ENCODE data around the gene EML6. TPM values are rescaled to one million over a fixed set of nuclear protein-coding genes. Genes with fewer than 3 reads are reported as not detected.

EML6 gene
- total and polyA plus RNA-seq, 2 experiments from 2014 or later = 2.7 to 6.2 TPM

- Mint-ChIP-seq H3K27me3 (ENCODE audit: insufficient read depth, low read depth, poor library complexity) (no peaks in the 10 kb centered on the region), H3K36me3 (ENCODE audit: low read depth) (no peaks in the 10 kb centered on the region), H3K27ac (0 out of 2 replicates have a peak overlapping the region, but pooled peaks have one; percentile 13), H3K4me3 (no peak overlapping the region), H3K4me1 (peaks cover 35% of the 10 kb centered on the region), H3K9me3 (no peaks in the 10 kb centered on the region)
- DNase-seq (ENCODE audit: low spot score) = peak; percentile 55
- peaks cover 49% of the 10 kb centered on the region for H4K20me1 ChIP-seq (replicated peaks; ENCODE audit: insufficient read depth)
- H2AFZ ChIP-seq = no peak overlapping the region
- no peaks in the 10 kb centered on the region for H3K27me3 ChIP-seq (ENCODE audit: insufficient read depth)
- TF ChIP-seq STAT1 (IDR thresholded peaks at IDR 0.05; ENCODE audit: unreplicated experiment) (no peak), CTCF (conservative IDR thresholded peaks at IDR 0.05; ENCODE audit: low read depth in 2 of 2) (peak; percentile 37 to 57)
- no peak overlapping the region for H3K4me2 ChIP-seq
- H3K79me2 ChIP-seq (replicated peaks; ENCODE audit: insufficient read depth) = peaks cover 100% of the 10 kb centered on the region
- H3K9me2 ChIP-seq (ENCODE audit: insufficient read depth) = no peaks in the 10 kb centered on the region
- H3F3A ChIP-seq (replicated peaks; ENCODE audit: low read depth) = no peaks in the 10 kb centered on the region
- H3K4me1 ChIP-seq (ENCODE audit: insufficient read depth) = peaks cover 35% of the 10 kb centered on the region
- H3K27ac ChIP-seq (ENCODE audit: low read depth) = no peak overlapping the region
- no peak overlapping the region for H3K4me3 ChIP-seq
- no peaks in the 10 kb centered on the region; the same call in 1 of the 2 replicates for H3K36me3 ChIP-seq (ENCODE audit: insufficient read depth)
- ATAC-seq = peak; percentile 79
These were observed 274.4 kb downstream of the EML6 start for GRCh38 chr2:54997826-54998225.

DNA sequence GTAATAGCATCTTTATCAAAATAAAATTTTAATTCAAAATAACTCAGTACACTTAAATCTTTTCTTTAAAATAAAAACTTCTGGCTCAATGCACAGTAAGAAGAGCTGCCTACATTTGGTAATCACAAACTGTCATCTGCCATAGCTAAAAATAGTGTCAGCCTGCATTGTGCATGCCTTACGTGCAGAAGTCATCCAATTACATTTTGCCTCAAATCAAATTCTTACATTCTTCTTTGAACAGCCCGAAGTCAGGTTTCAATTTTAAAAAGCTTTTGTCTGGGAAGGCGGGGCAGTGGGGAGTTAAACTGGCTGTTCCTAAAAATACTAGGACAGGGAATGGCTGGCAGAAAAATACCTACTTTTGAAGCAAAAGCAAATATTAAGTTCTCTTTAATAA is 275.7 kb downstream of the EML6 start:
- H3K36me3 Mint-ChIP-seq (ENCODE audit: low read depth) = no peaks in the 10 kb centered on the region
- H3K27me3 Mint-ChIP-seq (ENCODE audit: insufficient read depth, low read depth, poor library complexity) = no peaks in the 10 kb centered on the region
- peaks cover 39% of the 10 kb centered on the region for H4K20me1 ChIP-seq (replicated peaks; ENCODE audit: insufficient read depth)
- ATAC-seq = no peak
- H2AFZ ChIP-seq = no peak overlapping the region
- no peak overlapping the region for H3K27ac ChIP-seq (ENCODE audit: low read depth)
- no peaks in the 10 kb centered on the region; the same call in 1 of the 2 replicates for H3K36me3 ChIP-seq (ENCODE audit: insufficient read depth)
- no peak overlapping the region for H3K27ac Mint-ChIP-seq
- no peak overlapping the region for H3K4me3 Mint-ChIP-seq
- DNase-seq (ENCODE audit: low spot score) = no peak
- H3K79me2 ChIP-seq (replicated peaks; ENCODE audit: insufficient read depth) = peaks cover 100% of the 10 kb centered on the region
- no peak overlapping the region for H3K4me2 ChIP-seq
- peaks cover 40% of the 10 kb centered on the region for H3K4me1 ChIP-seq (ENCODE audit: insufficient read depth)
- TF ChIP-seq CREB1 (CRISPR knock-in tag; IDR thresholded peaks at IDR 0.05; ENCODE audit: low read depth) (no peak), EZH2phosphoT487 (IDR thresholded peaks at IDR 0.05; ENCODE audit: unreplicated experiment) (no peak), STAT1 (IDR thresholded peaks at IDR 0.05; ENCODE audit: unreplicated experiment) (no peak), EZH2 (IDR thresholded peaks at IDR 0.05; ENCODE audit: low read depth, unreplicated experiment) (no peak), ETS1 (IDR thresholded peaks at IDR 0.05) (no peak), ZNF114 (CRISPR knock-in tag; IDR thresholded peaks at IDR 0.05) (no peak), JUNB (IDR thresholded peaks at IDR 0.05; ENCODE audit: unreplicated experiment) (no peak), ZNF331 (CRISPR knock-in tag; IDR thresholded peaks at IDR 0.05; ENCODE audit: low read depth) (no peak), CTCF (conservative IDR thresholded peaks at IDR 0.05; ENCODE audit: low read depth in 2 of 2) (no peak)
- no peaks in the 10 kb centered on the region for H3K9me3 Mint-ChIP-seq
- H3K4me3 ChIP-seq = no peak overlapping the region
- H3K27me3 ChIP-seq (ENCODE audit: insufficient read depth) = no peaks in the 10 kb centered on the region
- H3K9me2 ChIP-seq (ENCODE audit: insufficient read depth) = no peaks in the 10 kb centered on the region
- H3K4me1 Mint-ChIP-seq = peaks cover 45% of the 10 kb centered on the region
- no peaks in the 10 kb centered on the region for H3F3A ChIP-seq (replicated peaks; ENCODE audit: low read depth)

Data from GM23338 (cell line).